Hepatocyte (in vitro differentiated cells): ENCODE measurements around the gene GNB3. TPM values are rescaled to one million over a fixed set of nuclear protein-coding genes. Genes with fewer than 3 reads are reported as not detected.
"Not testable (repeated sequence)": the region's sequence is repeated elsewhere in the genome, so short reads cannot be mapped to it uniquely, and the experiment has no call there.

ENCODE experiments used
- DNase-seq: peaks from one replicate; pipeline ENCODE4 v3.0.0-alpha.2; 2016; ENCODE audit warnings: low spot score
- H2AFZ ChIP-seq: fragments of 200-600 bp; sonication (generic); 2 replicates; pipeline ENCODE4 v1.6.0; 2016; ENCODE audit warnings: antibody characterized with exemption, mild to moderate bottlenecking
- H3K27ac ChIP-seq: fragments of 200-600 bp; sonication (generic); 2 replicates; pipeline ENCODE4 v1.5.1; 2016; ENCODE audit warnings: mild to moderate bottlenecking
- H3K27me3 ChIP-seq: fragments of 200-600 bp; sonication (generic); 2 replicates; pipeline ENCODE4 v1.6.1; 2016
- H3K36me3 ChIP-seq: fragments of 200-600 bp; sonication (generic); replicated peaks from 2 replicates; pipeline ENCODE4 v1.5.1; 2016; ENCODE audit warnings: low read depth; ENCODE audit not compliant: insufficient read depth
- H3K4me1 ChIP-seq: fragments of 200-600 bp; sonication (generic); 2 replicates; pipeline ENCODE4 v1.5.1; 2016; ENCODE audit warnings: mild to moderate bottlenecking, moderate library complexity; ENCODE audit not compliant: insufficient read depth
- H3K4me2 ChIP-seq: fragments of 200-600 bp; sonication (generic); 2 replicates; pipeline ENCODE4 v1.6.0; 2016
- H3K4me3 ChIP-seq: fragments of 200-600 bp; sonication (generic); 2 replicates; pipeline ENCODE4 v1.5.1; 2016; ENCODE audit warnings: mild to moderate bottlenecking
- H3K79me2 ChIP-seq: fragments of 200-600 bp; sonication (generic); 2 replicates; pipeline ENCODE4 v1.6.0; 2017; ENCODE audit warnings: mild to moderate bottlenecking
- H3K9me2 ChIP-seq: fragments of 200-600 bp; sonication (generic); replicated peaks from 2 replicates; pipeline ENCODE4 v1.6.0; 2017; ENCODE audit warnings: mild to moderate bottlenecking; ENCODE audit not compliant: insufficient read depth
- H3K9me3 ChIP-seq: fragments of 200-600 bp; sonication (generic); 2 replicates; pipeline ENCODE4 v1.5.1; 2016; ENCODE audit warnings: low read depth, mild to moderate bottlenecking
- H4K20me1 ChIP-seq: fragments of 200-600 bp; sonication (generic); 2 replicates; pipeline ENCODE4 v1.6.0; 2016; ENCODE audit warnings: mild to moderate bottlenecking; ENCODE audit not compliant: insufficient read depth, poor library complexity, severe bottlenecking
- CTCF ChIP-seq: fragments of 200-600 bp; sonication (generic); IDR thresholded peaks from 2 replicates; pipeline ENCODE4 v1.5.1; 2016; ENCODE audit warnings: antibody characterized with exemption, mild to moderate bottlenecking; ENCODE audit not compliant: poor library complexity
- EZH2 ChIP-seq: fragments of 200-600 bp; sonication (generic); IDR thresholded peaks from 2 replicates; pipeline ENCODE4 v1.6.1; 2016; ENCODE audit warnings: antibody characterized with exemption, mild to moderate bottlenecking, borderline replicate concordance
- EZH2phosphoT487 ChIP-seq: fragments of 200-600 bp; sonication (generic); IDR thresholded peaks from one replicate; pipeline ENCODE4 v1.6.1; 2018; ENCODE audit warnings: antibody characterized with exemption, mild to moderate bottlenecking, low read depth, moderate library complexity; ENCODE audit not compliant: unreplicated experiment, severe bottlenecking
- WGBS: methylation state at CpG from one replicate; pipeline ENCODE4 v1.1.6; 2016; ENCODE audit warnings: low lambda C conversion rate; ENCODE audit errors: missing lambda C conversion rate; 5-methylcytosine and 5-hydroxymethylcytosine counted together
- polyA plus RNA-seq: library from polyadenylated mRNA; unstranded; fragments of >200 nt; fragmentation: Nextera tagmentation; extraction: Ambion mirVana; gene quantifications from 2 replicates; pipeline ENCODE4 v1.2.1, GENCODE V29; 2016
- total RNA-seq: library from RNA; depleted of rRNA; stranded (reverse); fragments of >200 nt; gene quantifications from 2 replicates; pipeline ENCODE4 v1.2.3, GENCODE V29; 2014

GNB3 gene
- total and polyA plus RNA-seq, 2 experiments from 2014 or later: 2.6 to 10.2 TPM

GRCh38 chr12:6887460-6887859, 46.7 kb downstream of the GNB3 start:
- H3K4me1 ChIP-seq: peaks cover 15% of the 10 kb centered on the region
- no peaks in the 10 kb centered on the region for H4K20me1 ChIP-seq
- H3K27ac ChIP-seq: peak overlapping the region; percentile 93
- peak overlapping the region; percentile 18 for H2AFZ ChIP-seq
- H3K27me3 ChIP-seq: no peaks in the 10 kb centered on the region
- peak; percentile 41 for DNase-seq
- H3K9me3 ChIP-seq: no peaks in the 10 kb centered on the region
- TF ChIP-seq CTCF (no peak), EZH2phosphoT487 (no peak), EZH2 (no peak)
- H3K9me2 ChIP-seq: no peaks in the 10 kb centered on the region
- no peak overlapping the region for H3K4me3 ChIP-seq
- H3K4me2 ChIP-seq: no peak overlapping the region
- WGBS: 68% methylated on average over 8 of the region's 8 CpGs
- H3K36me3 ChIP-seq: peaks cover 3% of the 10 kb centered on the region
- H3K79me2 ChIP-seq: peaks cover 9% of the 10 kb centered on the region

DNA sequence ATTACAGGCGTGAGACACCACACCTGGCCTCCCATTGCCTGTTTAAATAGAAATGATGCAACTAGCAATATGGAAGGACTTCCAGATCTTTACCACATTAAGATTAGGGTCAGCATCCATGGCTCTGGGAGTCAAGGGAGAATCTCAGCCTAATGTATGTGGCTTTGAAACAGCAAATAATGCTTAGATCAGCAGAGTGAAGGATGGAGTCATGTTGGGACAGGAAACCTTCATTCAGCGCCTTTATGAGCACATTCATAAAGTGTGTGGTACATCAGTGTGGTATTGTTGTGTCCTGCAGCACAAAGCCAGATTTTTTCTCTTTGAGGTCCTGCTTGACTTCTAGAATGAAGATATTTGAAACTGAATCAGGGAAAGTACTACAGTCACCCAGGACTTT, 47.6 kb downstream of the GNB3 start:
- 92% methylated on average over 2 of the region's 2 CpGs for WGBS
- Histone ChIP-seq H3K4me3 (no peak overlapping the region), H4K20me1 (no peaks in the 10 kb centered on the region), H3K4me2 (no peak overlapping the region), H3K4me1 (peaks cover 15% of the 10 kb centered on the region), H3K79me2 (peaks cover 9% of the 10 kb centered on the region), H3K9me3 (no peaks in the 10 kb centered on the region), H2AFZ (no peak overlapping the region), H3K27ac (peak overlapping the region; percentile 93), H3K36me3 (peaks cover 3% of the 10 kb centered on the region), H3K27me3 (no peaks in the 10 kb centered on the region), H3K9me2 (no peaks in the 10 kb centered on the region)
- TF ChIP-seq EZH2phosphoT487 (no peak), EZH2 (no peak), CTCF (no peak)
- no peak for DNase-seq

- H3K36me3 ChIP-seq, H3K4me2 ChIP-seq, H3K9me2 ChIP-seq, H3K79me2 ChIP-seq, H3K27me3 ChIP-seq, H2AFZ ChIP-seq, H4K20me1 ChIP-seq, H3K4me3 ChIP-seq, DNase-seq, H3K9me3 ChIP-seq: not testable (repeated sequence)
- Histone ChIP-seq H3K27ac (peak overlapping the region; percentile 93), H3K4me1 (peaks cover 15% of the 10 kb centered on the region)
- WGBS: 69% methylated on average over 7 of the region's 7 CpGs
Measured at GRCh38 chr12:6888794-6889193, 48.1 kb downstream of the GNB3 start.

DNA sequence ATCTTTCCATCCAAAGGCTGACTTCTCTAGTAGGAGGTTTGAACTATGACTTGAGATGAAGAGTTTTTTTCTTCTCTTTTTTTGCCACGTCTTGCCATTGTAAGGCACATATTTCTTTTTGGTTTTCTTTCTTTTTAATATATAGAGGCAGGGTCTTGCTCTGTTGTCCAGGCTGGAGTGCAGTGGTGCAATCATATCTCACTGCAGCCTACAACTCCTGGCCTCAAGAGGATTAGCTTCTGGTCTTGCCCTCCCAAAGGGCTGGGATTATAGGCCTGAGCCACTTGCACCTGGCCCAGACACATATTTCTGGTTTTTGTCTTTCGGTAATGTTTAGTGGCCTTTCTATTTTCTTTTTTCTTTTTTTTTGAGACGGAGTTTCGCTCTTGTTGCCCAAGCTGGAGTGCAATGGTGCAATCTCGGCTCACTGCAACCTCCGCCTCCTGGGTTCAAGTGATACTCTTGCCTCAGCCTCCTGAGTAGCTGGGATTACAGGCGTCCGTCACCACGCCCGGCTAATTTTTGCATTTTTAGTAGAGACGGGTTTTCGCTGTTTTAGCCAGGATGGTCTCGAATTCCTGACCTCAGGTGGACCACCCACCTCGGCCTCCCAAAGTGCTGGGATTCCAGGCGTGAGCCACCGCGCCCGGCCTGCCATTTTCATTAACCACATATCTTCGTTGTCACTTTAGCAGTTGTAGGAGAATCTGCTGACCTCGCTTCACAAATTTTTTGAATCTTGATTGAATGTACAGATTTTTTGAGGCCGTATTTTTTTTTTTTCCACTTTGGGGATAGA, 49.2 kb downstream of the GNB3 start:
- not testable (repeated sequence) for H3K36me3 ChIP-seq, H3K27me3 ChIP-seq, H3K4me3 ChIP-seq, H3K9me2 ChIP-seq, H4K20me1 ChIP-seq, H3K79me2 ChIP-seq, DNase-seq, H3K9me3 ChIP-seq
- H3K4me1 ChIP-seq: peaks cover 15% of the 10 kb centered on the region
- peak overlapping the region; percentile 80 for H2AFZ ChIP-seq
- WGBS: 97% methylated on average over 20 of the region's 21 CpGs
- peak overlapping the region; percentile 75 for H3K4me2 ChIP-seq
- H3K27ac ChIP-seq: peak overlapping the region; percentile 94
